ENCODE results near the gene REXO5.

DNA sequence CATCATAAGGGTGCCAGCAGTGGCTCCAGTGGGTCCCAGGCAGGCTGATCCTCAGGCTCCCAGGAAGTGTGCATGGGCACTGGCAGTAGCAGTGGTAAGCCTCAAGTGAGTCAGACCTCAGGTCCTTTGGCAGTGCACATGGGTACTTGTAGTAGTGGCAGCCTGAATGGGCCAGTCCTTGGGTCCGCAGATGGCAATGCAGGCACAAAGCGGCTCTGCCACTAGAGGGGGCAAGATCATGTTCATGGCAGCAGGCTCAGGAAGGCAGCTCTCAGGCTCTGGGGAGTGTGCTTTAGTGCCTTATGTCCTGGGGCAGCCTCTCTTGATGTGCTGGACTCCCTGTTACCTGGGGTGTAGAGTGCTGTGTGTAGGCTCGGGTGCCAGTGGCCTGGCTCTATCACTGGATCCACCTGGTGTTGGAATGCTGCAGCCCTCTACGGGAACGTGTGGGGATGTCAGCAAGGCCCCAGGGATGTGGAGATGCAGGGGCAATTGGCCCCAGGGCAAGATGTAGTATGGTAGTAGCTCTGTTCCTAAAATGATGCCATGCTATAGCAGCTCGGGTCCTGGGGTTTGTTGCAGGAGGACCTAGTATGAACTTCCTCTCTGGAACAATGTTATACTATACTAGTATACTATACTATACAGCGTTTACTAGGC is 31.5 kb upstream of the REXO5 start:
- TF ChIP-seq CTCF (conservative IDR thresholded peaks at IDR 0.05; ENCODE audit: low read length), result peak; percentile 83
- no peak for TF ChIP-seq EZH2phosphoT487 (IDR thresholded peaks at IDR 0.05; ENCODE audit: borderline replicate concordance, low read depth, low read length)
